Measurements from ENCODE around the gene BICC1. TPM values are rescaled to one million over a fixed set of nuclear protein-coding genes. Genes with fewer than 3 reads are reported as not detected.

The BICC1 gene
- not detected for polyA plus RNA-seq

DNA sequence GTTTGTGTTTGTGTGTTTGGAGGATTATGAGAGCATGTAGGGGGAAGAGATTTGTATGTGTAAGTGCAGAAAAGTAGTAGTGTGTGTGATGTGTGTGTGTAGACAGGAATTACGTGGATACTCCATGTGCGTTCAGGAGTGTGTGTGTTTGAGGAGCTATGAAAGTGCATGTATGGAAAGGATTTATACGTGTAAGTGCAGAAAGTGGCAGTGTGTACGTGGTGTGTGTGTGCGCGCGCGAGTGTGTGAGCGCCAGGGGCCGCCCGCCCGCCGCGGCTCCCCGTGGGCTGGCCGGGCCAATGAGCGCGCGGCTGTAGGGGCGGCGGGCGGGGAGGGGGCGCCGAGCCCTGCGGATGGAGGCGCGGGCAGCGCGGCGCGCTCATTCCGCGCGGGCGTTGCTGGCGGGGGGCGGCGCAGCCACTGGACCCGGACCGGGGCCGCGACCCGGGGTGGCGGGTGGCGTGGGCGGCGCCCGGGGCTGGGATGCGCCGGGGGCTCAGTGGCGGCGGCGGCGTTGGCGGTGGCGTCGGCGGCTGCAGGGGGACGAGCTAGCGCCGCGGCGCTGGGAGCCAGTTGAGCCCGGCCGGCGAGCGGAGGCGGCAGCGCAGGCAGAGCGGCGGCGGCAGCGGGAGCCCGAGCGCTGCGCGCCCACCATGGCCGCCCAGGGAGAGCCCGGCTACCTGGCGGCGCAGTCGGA is at the start of gene BICC1:
Gene BICC1, plus strand, starts transcription at position 382 of the 697 bp plus-strand sequence. Its CDS starts 272 bp downstream, at position 654.
- peaks cover 18% of the 10 kb centered on the region for H3K27me3 Mint-ChIP-seq
- H3K27ac Mint-ChIP-seq, result no peak within 1 kb of the TSS
- no peaks in the 10 kb centered on the region for H3K9me3 Mint-ChIP-seq
- peaks cover 5 to 8% (median 5%) of the 10 kb centered on the region in 3 donors for H3K4me1 Mint-ChIP-seq
- H3K4me3 Mint-ChIP-seq, result peak within 1 kb of the TSS; percentile 6 to 91 (median 70)
- no peaks in the 10 kb centered on the region for H3K36me3 Mint-ChIP-seq

- H3K9me3 Mint-ChIP-seq, result peaks cover 2 to 7% (median 7%) of the 10 kb centered on the region in 3 donors
- no peaks in the 10 kb centered on the region for H3K27me3 Mint-ChIP-seq
- H3K36me3 Mint-ChIP-seq, result no peaks in the 10 kb centered on the region
- no peak overlapping the region for H3K27ac Mint-ChIP-seq
- H3K4me3 Mint-ChIP-seq, result no peak overlapping the region
- no peaks in the 10 kb centered on the region for H3K4me1 Mint-ChIP-seq
Measured at GRCh38 chr10:58464956-58465355, 47.7 kb upstream of the BICC1 start.

- Mint-ChIP-seq H3K4me3 (no peak overlapping the region), H3K9me3 (peaks cover 2 to 7% (median 7%) of the 10 kb centered on the region in 3 donors), H3K27me3 (peaks cover 2% of the 10 kb centered on the region), H3K27ac (no peak overlapping the region), H3K4me1 (no peaks in the 10 kb centered on the region), H3K36me3 (no peaks in the 10 kb centered on the region)
Measured at GRCh38 chr10:58465629-58466028, 47.0 kb upstream of the BICC1 start.

- H3K36me3 Mint-ChIP-seq, result no peaks in the 10 kb centered on the region
- no peak overlapping the region for H3K4me3 Mint-ChIP-seq
- H3K9me3 Mint-ChIP-seq, result peaks cover 0 to 4% (median 3%) of the 10 kb centered on the region in 3 donors
- H3K4me1 Mint-ChIP-seq, result no peaks in the 10 kb centered on the region
- no peak overlapping the region for H3K27ac Mint-ChIP-seq
- H3K27me3 Mint-ChIP-seq, result peaks cover 2% of the 10 kb centered on the region
Measured at GRCh38 chr10:58467931-58468635, 44.6 kb upstream of the BICC1 start.

DNA sequence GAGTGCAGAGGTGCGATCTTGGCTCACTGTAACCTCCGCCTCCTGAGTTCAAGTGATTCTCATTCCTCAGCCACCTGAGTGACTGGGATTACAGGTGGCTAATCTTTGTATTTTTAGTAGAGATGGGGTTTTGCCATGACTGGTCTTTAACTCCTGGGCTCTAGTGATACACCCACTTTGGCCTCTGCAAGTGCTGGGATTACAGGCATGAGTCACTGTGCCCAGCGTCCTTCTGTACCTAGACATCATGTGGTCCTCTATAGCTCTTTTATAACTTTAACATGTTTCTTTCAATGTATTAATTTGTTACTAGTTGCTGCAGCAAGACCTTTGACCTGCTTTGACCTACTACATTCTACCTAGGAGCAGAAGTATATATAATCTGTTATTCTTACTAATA is 38.7 kb upstream of the BICC1 start:
- H3K9me3 Mint-ChIP-seq, result no peaks in the 10 kb centered on the region
- H3K4me1 Mint-ChIP-seq, result no peaks in the 10 kb centered on the region
- no peaks in the 10 kb centered on the region for H3K36me3 Mint-ChIP-seq
- H3K27ac Mint-ChIP-seq, result no peak overlapping the region
- peaks cover 4% of the 10 kb centered on the region for H3K27me3 Mint-ChIP-seq
- H3K4me3 Mint-ChIP-seq, result no peak overlapping the region

DNA sequence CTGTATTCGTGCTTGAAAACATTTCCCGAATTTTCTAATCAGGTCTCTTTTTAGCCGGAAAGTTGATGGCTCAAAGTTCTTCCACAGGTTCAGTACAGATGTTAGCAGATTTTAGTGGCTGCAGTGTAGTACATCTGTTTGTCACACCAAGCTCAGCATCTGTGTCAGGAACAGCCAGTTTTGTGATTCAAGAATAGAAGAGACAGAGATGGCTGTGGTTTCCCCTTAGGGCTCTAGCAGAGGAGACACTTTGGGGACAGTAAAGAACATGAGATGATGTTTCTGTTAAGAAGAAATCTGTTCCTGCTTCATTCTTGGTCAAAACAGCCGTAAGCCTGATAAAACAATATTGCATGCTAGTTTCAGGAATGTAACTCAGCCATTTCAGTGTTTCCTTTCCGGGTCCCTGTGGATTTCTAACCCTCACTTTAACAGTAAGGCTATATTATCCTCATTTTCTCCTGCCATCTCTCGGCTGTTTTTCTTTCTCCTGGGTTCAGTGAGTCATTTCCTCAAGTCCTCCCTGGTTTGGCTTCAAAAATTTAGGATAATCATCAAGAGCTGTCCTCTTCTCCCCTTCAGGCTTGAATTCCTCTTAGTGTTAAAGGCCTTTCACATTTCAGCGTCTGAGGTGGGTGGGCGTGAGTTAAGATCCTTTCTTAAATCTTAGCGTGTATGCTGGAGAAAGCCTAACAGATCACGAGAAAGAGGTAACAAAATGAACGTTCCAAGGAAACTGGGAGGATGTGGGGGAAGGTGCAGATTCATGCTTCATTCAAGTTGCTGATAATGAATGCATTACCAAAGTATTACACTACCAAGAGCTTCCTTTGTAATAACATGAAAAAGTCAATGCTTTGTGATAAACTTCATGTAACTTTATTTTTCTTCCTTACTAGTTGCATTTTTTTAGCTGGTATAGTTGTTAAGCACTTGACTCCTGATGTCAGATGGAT is 37.1 kb upstream of the BICC1 start:
- peaks cover 2% of the 10 kb centered on the region for H3K36me3 Mint-ChIP-seq
- H3K4me3 Mint-ChIP-seq, result no peak overlapping the region
- no peaks in the 10 kb centered on the region for H3K4me1 Mint-ChIP-seq
- no peak overlapping the region for H3K27ac Mint-ChIP-seq
- H3K9me3 Mint-ChIP-seq, result peaks cover 0 to 2% (median 0%) of the 10 kb centered on the region in 3 donors
- H3K27me3 Mint-ChIP-seq, result peaks cover 2% of the 10 kb centered on the region

GRCh38 chr10:58477122-58477521 is 35.5 kb upstream of the BICC1 start:
- no peak overlapping the region for H3K4me3 Mint-ChIP-seq
- peaks cover 2% of the 10 kb centered on the region for H3K36me3 Mint-ChIP-seq
- no peaks in the 10 kb centered on the region for H3K4me1 Mint-ChIP-seq
- peaks cover 0 to 2% (median 0%) of the 10 kb centered on the region in 3 donors for H3K9me3 Mint-ChIP-seq
- peaks cover 5% of the 10 kb centered on the region for H3K27me3 Mint-ChIP-seq
- no peak overlapping the region for H3K27ac Mint-ChIP-seq

GRCh38 chr10:58477902-58478301 is 34.8 kb upstream of the BICC1 start:
- no peaks in the 10 kb centered on the region for H3K4me1 Mint-ChIP-seq
- H3K27ac Mint-ChIP-seq, result no peak overlapping the region
- peaks cover 2% of the 10 kb centered on the region for H3K36me3 Mint-ChIP-seq
- H3K9me3 Mint-ChIP-seq, result peaks cover 0 to 2% (median 0%) of the 10 kb centered on the region in 3 donors
- no peak overlapping the region for H3K4me3 Mint-ChIP-seq
- H3K27me3 Mint-ChIP-seq, result peaks cover 5% of the 10 kb centered on the region

DNA sequence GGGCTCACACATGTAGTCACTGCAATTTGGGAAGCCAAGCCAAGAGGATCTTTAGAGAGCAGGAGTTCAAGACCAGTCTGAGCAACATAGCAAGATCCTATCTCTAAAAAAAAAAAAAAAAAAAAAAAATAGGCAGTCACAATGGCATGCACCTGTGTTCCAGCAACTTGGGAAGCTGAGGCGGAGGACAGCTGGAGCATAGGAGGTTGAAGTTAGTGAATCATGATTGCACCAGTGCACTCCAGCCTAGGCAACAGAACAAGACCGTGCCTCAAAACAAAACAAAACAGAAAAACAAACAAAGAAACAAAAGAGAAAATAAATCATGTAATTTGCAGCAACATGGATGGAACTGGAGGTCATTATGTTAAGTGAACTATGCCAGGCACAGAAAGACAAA is 33.6 kb upstream of the BICC1 start:
- peaks cover 5% of the 10 kb centered on the region for H3K27me3 Mint-ChIP-seq

DNA sequence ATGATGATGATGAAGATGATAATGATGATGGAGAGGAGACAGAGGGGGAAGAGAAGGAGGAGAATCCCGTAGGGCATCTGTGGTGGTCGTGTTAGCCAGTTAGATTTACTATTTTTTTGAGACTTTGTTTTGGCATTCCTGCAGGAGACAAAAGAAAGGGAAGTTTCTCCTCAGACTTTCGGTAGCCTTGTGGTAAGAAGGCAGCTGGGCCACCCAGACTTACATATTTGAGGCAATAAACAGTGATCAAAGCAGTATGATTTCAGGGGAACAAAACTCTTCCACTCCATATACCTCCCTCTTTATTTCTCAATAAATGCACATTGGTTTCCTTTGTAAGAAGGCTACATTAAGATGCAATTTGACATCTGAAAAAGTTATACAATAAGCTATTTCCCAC is 32.4 kb upstream of the BICC1 start:
- Mint-ChIP-seq H3K9me3 (peaks cover 0 to 2% (median 1%) of the 10 kb centered on the region in 3 donors), H3K4me1 (no peaks in the 10 kb centered on the region), H3K27me3 (peaks cover 5% of the 10 kb centered on the region), H3K36me3 (peaks cover 2% of the 10 kb centered on the region), H3K27ac (peak overlapping the region in 1 of 3 donors; percentile 83), H3K4me3 (no peak overlapping the region)

More for the DNA sequence above, 33.6 kb upstream of the BICC1 start:
- H3K4me1 Mint-ChIP-seq, result no peaks in the 10 kb centered on the region
- H3K36me3 Mint-ChIP-seq, result peaks cover 2% of the 10 kb centered on the region
- H3K9me3 Mint-ChIP-seq, result peaks cover 0 to 2% (median 1%) of the 10 kb centered on the region in 3 donors
- H3K27ac Mint-ChIP-seq, result no peak overlapping the region
- H3K4me3 Mint-ChIP-seq, result no peak overlapping the region

- Mint-ChIP-seq H3K36me3 (peaks cover 2% of the 10 kb centered on the region), H3K4me1 (no peaks in the 10 kb centered on the region), H3K27ac (no peak overlapping the region)
Measured at GRCh38 chr10:58481569-58482109, 31.0 kb upstream of the BICC1 start.

GRCh38 chr10:58486821-58487220 is 25.9 kb upstream of the BICC1 start:
- Mint-ChIP-seq H3K4me1 (no peaks in the 10 kb centered on the region), H3K9me3 (peaks cover 0 to 1% (median 0%) of the 10 kb centered on the region in 3 donors)

More at GRCh38 chr10:58481569-58482109, 31.0 kb upstream of the BICC1 start:
- peaks cover 5% of the 10 kb centered on the region for H3K27me3 Mint-ChIP-seq
- H3K4me3 Mint-ChIP-seq, result no peak overlapping the region
- peaks cover 0 to 2% (median 1%) of the 10 kb centered on the region in 3 donors for H3K9me3 Mint-ChIP-seq

GRCh38 chr10:58488921-58489320 is 23.8 kb upstream of the BICC1 start:
- Mint-ChIP-seq H3K9me3 (no peaks in the 10 kb centered on the region), H3K36me3 (no peaks in the 10 kb centered on the region), H3K4me3 (no peak overlapping the region), H3K4me1 (no peaks in the 10 kb centered on the region), H3K27ac (no peak overlapping the region), H3K27me3 (no peaks in the 10 kb centered on the region)

More at GRCh38 chr10:58486821-58487220, 25.9 kb upstream of the BICC1 start:
- H3K4me3 Mint-ChIP-seq, result no peak overlapping the region
- H3K27me3 Mint-ChIP-seq, result no peaks in the 10 kb centered on the region
- H3K27ac Mint-ChIP-seq, result no peak overlapping the region
- no peaks in the 10 kb centered on the region for H3K36me3 Mint-ChIP-seq

DNA sequence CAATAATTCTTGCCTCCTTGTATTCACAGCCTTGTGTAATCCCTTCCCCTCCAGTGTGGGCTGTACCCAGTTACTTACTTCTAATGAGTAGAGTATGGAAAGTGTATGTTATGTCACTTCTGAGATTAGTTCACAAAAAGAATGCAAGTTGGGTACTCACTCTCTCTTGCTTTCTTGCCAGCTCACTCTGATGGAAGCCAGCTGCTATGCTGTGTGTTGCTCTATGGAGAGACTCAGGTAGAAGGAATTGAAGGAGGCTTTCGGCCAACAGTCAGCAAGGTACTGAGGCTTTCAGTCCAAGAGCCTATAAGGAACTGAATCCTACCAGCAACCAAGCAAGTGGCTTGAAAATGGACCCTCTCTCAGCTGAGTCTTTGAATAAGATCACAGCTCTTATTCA is 9.7 kb upstream of the BICC1 start:
- Mint-ChIP-seq H3K4me3 (no peak overlapping the region), H3K27ac (no peak overlapping the region), H3K9me3 (peaks cover 0 to 3% (median 0%) of the 10 kb centered on the region in 3 donors), H3K4me1 (no peaks in the 10 kb centered on the region), H3K27me3 (peaks cover 3% of the 10 kb centered on the region), H3K36me3 (no peaks in the 10 kb centered on the region)
